Activated gamma-delta T cell (primary cell): ENCODE data around the gene ENO2.
A peak's percentile ranks its signal among the peaks of the same experiment; 100 is the strongest.

Experiments used
- DNase-seq: peaks from one replicate; lab custom pipeline; 2025; lab: John Stamatoyannopoulos, UW

Gene ENO2

GRCh38 chr12:6912164-6912935, 2.0 kb upstream of the ENO2 start:
- no peak for DNase-seq

- DNase-seq = no peak
These were observed 788 bp downstream of the ENO2 start for GRCh38 chr12:6914947-6915788.

- DNase-seq = no peak
These were observed 1.5 kb downstream of the ENO2 start for GRCh38 chr12:6915789-6916285.

GRCh38 chr12:6916426-6917200, 2.2 kb downstream of the ENO2 start:
- no peak for DNase-seq

GRCh38 chr12:6917491-6918231, 3.3 kb downstream of the ENO2 start:
- no peak for DNase-seq

- DNase-seq = no peak
These were observed 5.2 kb downstream of the ENO2 start for GRCh38 chr12:6919588-6919987.

- DNase-seq = no peak
These were observed 7.2 kb downstream of the ENO2 start for GRCh38 chr12:6921539-6921938.

- no peak for DNase-seq
These were observed 7.9 kb downstream of the ENO2 start for GRCh38 chr12:6921996-6922946.

GRCh38 chr12:6923003-6923732, 8.8 kb downstream of the ENO2 start:
- no peak for DNase-seq

- DNase-seq = no peak
These were observed 9.5 kb downstream of the ENO2 start for GRCh38 chr12:6923851-6924250.

- no peak for DNase-seq
These were observed 10.8 kb downstream of the ENO2 start for GRCh38 chr12:6925239-6925539.

GRCh38 chr12:6925540-6926279, 11.3 kb downstream of the ENO2 start:
- DNase-seq = no peak

- peak; percentile 41 for DNase-seq
These were observed 13.1 kb downstream of the ENO2 start, which contains the start of gene ATN1 for GRCh38 chr12:6927379-6928021. ATN1 (plus strand) TSS chr12:6927959; CDS start chr12:6934002, 6,043 bp downstream.

- peak; percentile 41 for DNase-seq
These were observed 13.8 kb downstream of the ENO2 start for GRCh38 chr12:6928022-6928702.

- no peak for DNase-seq
These were observed 14.5 kb downstream of the ENO2 start for GRCh38 chr12:6928703-6929407.

GRCh38 chr12:6929466-6930452, 15.4 kb downstream of the ENO2 start:
- no peak for DNase-seq
